GM12878 (cell line): ENCODE measurements around the gene ANKRD44.

ENCODE experiments used
- CTCF ChIP-seq, 3 experiments: IDR thresholded peaks in 2 of 3; conservative IDR thresholded peaks in 1 of 3; 2 replicates each; pipeline ENCODE4 v1.5.1; 2011; ENCODE audit warnings: low read depth in 3 of 3, low read length in 3 of 3, mild to moderate bottlenecking in 3 of 3, control low read depth in 2 of 3, moderate library complexity in 2 of 3, inconsistent platforms in 1 of 3, mixed read lengths in 1 of 3; ENCODE audit not compliant: control insufficient read depth in 2 of 3, insufficient read depth in 1 of 3; ENCODE audit errors: extremely low read depth in 1 of 3
- CUX1 ChIP-seq: IDR thresholded peaks from 2 replicates; pipeline ENCODE4 v1.6.1; 2012; ENCODE audit warnings: improper control_type of control experiment, low read depth, low read length; ENCODE audit not compliant: insufficient replicate concordance
- RCOR1 ChIP-seq: conservative IDR thresholded peaks from 2 replicates; pipeline ENCODE4 v1.6.1; 2012; ENCODE audit warnings: low read depth, low read length, improper control_type of control experiment
- REST ChIP-seq: IDR thresholded peaks from 2 replicates; pipeline ENCODE4 v1.6.1; 2012; ENCODE audit warnings: mild to moderate bottlenecking, low read depth, low read length
- SMAD1 ChIP-seq: fragments of 450-650 bp; IDR thresholded peaks from 2 replicates; pipeline ENCODE4 v1.6.1; 2018; ENCODE audit warnings: mild to moderate bottlenecking, low read depth; ENCODE audit not compliant: partially characterized antibody

- TF ChIP-seq CTCF (IDR thresholded peaks at IDR 0.05 in 2 of 3, conservative IDR thresholded peaks at IDR 0.05 in 1 of 3; ENCODE audit: control insufficient read depth in 2 of 3, extremely low read depth in 1 of 3, insufficient read depth in 1 of 3, low read depth in 3 of 3, low read length in 3 of 3) = no peak
- TF ChIP-seq RCOR1 = no peak
- TF ChIP-seq SMAD1 = no peak
- no peak for TF ChIP-seq REST
- no peak for TF ChIP-seq CUX1
Measured at GRCh38 chr2:197097578-197098366, 212.8 kb downstream of the ANKRD44 start.
